Left lung (tissue), 10 donors: ENCODE measurements around the gene CZIB. TPM values are rescaled to one million over a fixed set of nuclear protein-coding genes. Genes with fewer than 3 reads are reported as not detected.
A peak's percentile ranks its signal among the peaks of the same experiment; 100 is the strongest.

ENCODE experiments used
- ATAC-seq: fragments of 200-7000 bp; cut with Tn5 transposase; one replicate; pipeline ENCODE4 v1.9.1; 2020; ENCODE audit warnings: moderate library complexity
- DNase-seq, 4 donors: peaks; one replicate each; pipeline ENCODE4 v3.0.0-alpha.2; 2013 to 2020
- H3K27ac ChIP-seq, 2 donors: fragments of 200-600 bp; sonication (generic) in 1 of 2; one replicate each; pipeline versions ENCODE4 v1.5.0 to v1.8.0; 2020 to 2021
- H3K27me3 ChIP-seq, 2 donors: fragments of 200-600 bp; sonication (generic) in 1 of 2; one replicate each; pipeline versions ENCODE4 v1.5.0 to v1.8.0; 2020 to 2021
- H3K36me3 ChIP-seq, 2 donors: fragments of 200-600 bp; sonication (generic) in 1 of 2; one replicate each; pipeline versions ENCODE4 v1.5.0 to v1.8.0; 2020 to 2021
- H3K4me1 ChIP-seq, 2 donors: fragments of 200-600 bp; one replicate each; pipeline ENCODE4 v1.8.0; 2021
- H3K4me3 ChIP-seq, 2 donors: fragments of 200-600 bp; sonication (generic) in 1 of 2; one replicate each; pipeline versions ENCODE4 v1.5.0 to v1.8.0; 2020 to 2021; ENCODE audit warnings: mild to moderate bottlenecking in 1 of 2
- H3K9me3 ChIP-seq, 2 donors: fragments of 200-600 bp; sonication (generic) in 1 of 2; one replicate each; pipeline versions ENCODE4 v1.5.0 to v1.8.0; 2020 to 2021
- intact Hi-C, 2 donors: fragments of 100-400 bp; cut with DNase I; formaldehyde crosslinking; loops; one replicate each; pipeline versions ENCODE4 v1.11.2 to v1.14.2; 2022
- polyA plus RNA-seq, 6 donors: library from polyadenylated mRNA; unstranded; fragments of 120-200 nt; gene quantifications; one replicate each; pipeline ENCODE4 v1.2.1, GENCODE V29; 2013; ENCODE audit not compliant: insufficient read length in 6 of 6
- total RNA-seq, 2 donors: library from RNA; stranded (reverse); fragmentation: NEBNext Ultra II Directional; extraction: Animal tissue kit (Norgen Biotek cat#: 25700); gene quantifications; one replicate each; pipeline ENCODE4 v1.2.1, GENCODE V29; 2021
- TF ChIP-seq, protein P1 (sequence below), 2 donors: fragments of 200-600 bp; sonication (generic) in 1 of 2; IDR thresholded peaks; one replicate each; pipeline versions ENCODE4 v1.5.0 to v1.8.0; 2021; ENCODE audit warnings: antibody characterized with exemption in 2 of 2
- donor health status: DM: no; HTN: yes; CAD: no.
- donor health status: DM: no; HTN: no; CAD: no.

Gene CZIB
- total and polyA plus RNA-seq, 8 donors = 50.5 to 103 (median 93.2) TPM

DNA sequence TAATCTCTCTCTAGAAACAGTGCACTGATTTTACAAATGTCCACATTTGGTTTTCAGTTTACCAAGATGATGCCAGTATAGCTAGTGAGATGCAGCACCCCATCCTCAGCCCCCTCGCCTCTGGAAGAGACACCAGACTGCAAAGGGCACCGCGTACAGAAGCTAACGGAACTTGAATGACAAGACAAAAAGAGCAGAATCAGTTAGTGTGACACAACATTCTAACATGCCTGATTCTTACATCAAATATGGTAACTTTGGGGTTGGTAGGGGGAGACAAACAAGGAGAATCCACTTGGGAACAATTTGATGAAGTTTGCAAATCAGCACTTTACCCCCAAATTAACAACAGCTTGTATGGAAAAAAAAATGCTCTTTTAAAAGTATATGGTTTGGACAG, 21.9 kb upstream of the CZIB start:
- Histone ChIP-seq H3K27me3 (no peaks in the 10 kb centered on the region), H3K27ac (no peak overlapping the region), H3K9me3 (no peaks in the 10 kb centered on the region), H3K4me1 (peaks cover 5 to 9% of the 10 kb centered on the region in 2 donors), H3K4me3 (no peak overlapping the region), H3K36me3 (peaks cover 0 to 12% of the 10 kb centered on the region in 2 donors)
- no peak for ATAC-seq
- intact Hi-C loops = no loop called here
- DNase-seq = no peak
- TF ChIP-seq, protein P1, sequence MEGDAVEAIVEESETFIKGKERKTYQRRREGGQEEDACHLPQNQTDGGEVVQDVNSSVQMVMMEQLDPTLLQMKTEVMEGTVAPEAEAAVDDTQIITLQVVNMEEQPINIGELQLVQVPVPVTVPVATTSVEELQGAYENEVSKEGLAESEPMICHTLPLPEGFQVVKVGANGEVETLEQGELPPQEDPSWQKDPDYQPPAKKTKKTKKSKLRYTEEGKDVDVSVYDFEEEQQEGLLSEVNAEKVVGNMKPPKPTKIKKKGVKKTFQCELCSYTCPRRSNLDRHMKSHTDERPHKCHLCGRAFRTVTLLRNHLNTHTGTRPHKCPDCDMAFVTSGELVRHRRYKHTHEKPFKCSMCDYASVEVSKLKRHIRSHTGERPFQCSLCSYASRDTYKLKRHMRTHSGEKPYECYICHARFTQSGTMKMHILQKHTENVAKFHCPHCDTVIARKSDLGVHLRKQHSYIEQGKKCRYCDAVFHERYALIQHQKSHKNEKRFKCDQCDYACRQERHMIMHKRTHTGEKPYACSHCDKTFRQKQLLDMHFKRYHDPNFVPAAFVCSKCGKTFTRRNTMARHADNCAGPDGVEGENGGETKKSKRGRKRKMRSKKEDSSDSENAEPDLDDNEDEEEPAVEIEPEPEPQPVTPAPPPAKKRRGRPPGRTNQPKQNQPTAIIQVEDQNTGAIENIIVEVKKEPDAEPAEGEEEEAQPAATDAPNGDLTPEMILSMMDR (IDR thresholded peaks at IDR 0.05) = no peak

DNA sequence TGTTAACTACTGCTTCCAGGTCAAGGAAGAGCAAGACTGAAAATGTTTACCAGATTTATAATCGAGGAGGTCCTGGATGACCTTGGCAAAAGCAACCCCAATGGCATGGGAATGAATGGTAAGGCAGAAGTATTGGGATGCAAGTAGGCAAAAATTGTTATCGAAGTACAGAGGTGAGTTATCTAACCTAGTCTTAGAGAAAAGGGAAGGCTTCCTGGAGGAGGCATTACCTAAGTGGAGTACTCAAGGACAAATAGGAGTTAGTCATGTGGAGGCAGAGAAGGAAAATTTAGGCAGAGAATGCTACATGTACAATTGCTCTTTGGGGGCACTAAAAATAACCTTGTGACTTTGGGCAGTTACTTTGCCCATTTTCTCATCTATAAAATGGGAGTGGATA, 21.4 kb upstream of the CZIB start:
- H3K36me3 ChIP-seq = peaks cover 0 to 11% of the 10 kb centered on the region in 2 donors
- H3K9me3 ChIP-seq = no peaks in the 10 kb centered on the region
- H3K4me1 ChIP-seq = peaks cover 10 to 15% of the 10 kb centered on the region in 2 donors
- ATAC-seq (no peak), DNase-seq (no peak)
- intact Hi-C loops = no loop called here
- TF ChIP-seq, protein P1 (IDR thresholded peaks at IDR 0.05) = no peak
- H3K27ac ChIP-seq = no peak overlapping the region
- no peaks in the 10 kb centered on the region for H3K27me3 ChIP-seq
- H3K4me3 ChIP-seq = no peak overlapping the region

DNA sequence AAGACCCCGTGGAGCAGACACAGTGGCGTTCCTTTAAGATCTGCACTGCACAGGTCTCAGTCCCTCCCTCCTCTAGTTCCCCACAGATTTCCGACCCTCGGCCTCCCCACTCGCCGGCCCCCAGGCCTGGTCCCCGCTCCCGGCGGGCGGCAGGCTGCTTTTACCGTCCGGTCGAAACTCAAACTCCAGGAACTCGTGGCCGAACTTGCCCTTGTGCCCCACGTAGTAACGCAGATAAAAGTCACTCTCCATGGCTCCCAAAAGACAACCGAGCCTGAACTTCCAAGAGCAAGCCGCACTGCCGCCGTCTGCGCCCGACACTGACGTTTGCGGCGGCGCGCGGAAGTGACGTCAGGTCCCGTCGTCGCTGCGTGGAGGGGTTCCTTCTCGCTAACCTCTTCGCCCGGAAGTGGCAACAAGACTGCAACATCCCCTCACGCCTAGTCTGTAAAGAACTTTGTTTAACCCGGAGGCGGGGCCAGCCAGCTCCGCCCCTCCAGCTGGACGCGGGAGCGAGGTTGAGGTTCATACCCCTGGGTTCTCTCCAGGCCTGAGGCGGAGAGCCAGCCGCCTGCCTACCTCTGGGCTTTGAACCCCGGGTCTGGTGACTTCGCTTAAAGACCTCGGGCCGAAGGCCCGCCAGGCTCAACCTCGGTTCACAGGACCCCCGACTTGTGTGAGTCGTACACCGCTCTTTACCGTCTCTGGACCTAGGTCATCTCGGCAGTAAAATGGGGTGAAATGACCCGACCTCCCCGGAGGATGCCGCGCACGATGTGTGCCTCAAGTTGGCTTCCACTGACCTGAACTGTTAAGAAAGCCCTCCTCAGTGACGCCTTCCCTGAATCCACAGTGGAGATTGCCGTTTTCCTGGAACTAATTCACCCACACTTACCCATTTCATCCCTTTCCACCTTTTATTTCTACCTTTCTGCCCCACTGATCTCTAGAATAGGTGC, 18.0 kb upstream of the CZIB start, which contains the start of gene MAGOH:
Gene MAGOH, minus strand, starts transcription at position 322 of the 959 bp plus-strand sequence. Its CDS starts 70 bp downstream, at position 252.
- DNase-seq (peak; percentile 91 to 98 (median 96)), ATAC-seq (peak; percentile 99)
- Histone ChIP-seq H3K36me3 (peaks cover 4 to 29% of the 10 kb centered on the region in 2 donors), H3K27ac (peak within 1 kb of the TSS; percentile 36 to 80), H3K4me3 (peak within 1 kb of the TSS; percentile 82 to 96), H3K4me1 (peaks cover 10 to 31% of the 10 kb centered on the region in 2 donors), H3K9me3 (no peaks in the 10 kb centered on the region), H3K27me3 (no peaks in the 10 kb centered on the region)
- TF ChIP-seq, protein P1 (IDR thresholded peaks at IDR 0.05) = no peak
- intact Hi-C loops = no loop called here

DNA sequence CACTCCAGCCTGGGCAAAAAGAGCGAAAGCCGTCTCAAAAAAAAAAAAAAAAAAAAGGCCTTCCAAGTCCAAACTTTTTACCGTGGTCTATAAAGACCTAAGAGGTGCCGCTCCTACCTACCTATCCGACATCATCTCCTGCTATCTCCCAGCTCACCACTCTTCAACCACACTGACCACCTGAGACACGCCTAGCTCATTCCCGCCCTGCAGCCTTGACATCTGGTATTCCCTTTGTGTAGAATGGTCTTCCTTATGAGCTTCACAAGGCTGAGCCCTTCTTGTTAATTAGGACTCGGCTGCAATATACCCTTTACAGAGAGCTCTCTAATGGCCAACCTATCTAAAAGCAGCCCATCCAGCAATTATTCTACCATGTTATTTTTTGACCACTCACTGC, 17.2 kb upstream of the CZIB start:
- TF ChIP-seq, protein P1 (IDR thresholded peaks at IDR 0.05) = no peak
- H3K4me3 ChIP-seq = peak overlapping the region; percentile 82 to 96
- intact Hi-C loops = no loop called here
- peak overlapping the region in 1 of 2 donors; percentile 80 for H3K27ac ChIP-seq
- peaks cover 4 to 38% of the 10 kb centered on the region in 2 donors for H3K36me3 ChIP-seq
- peaks cover 10 to 31% of the 10 kb centered on the region in 2 donors for H3K4me1 ChIP-seq
- no peak for ATAC-seq
- no peaks in the 10 kb centered on the region for H3K27me3 ChIP-seq
- no peaks in the 10 kb centered on the region for H3K9me3 ChIP-seq
- no peak for DNase-seq

DNA sequence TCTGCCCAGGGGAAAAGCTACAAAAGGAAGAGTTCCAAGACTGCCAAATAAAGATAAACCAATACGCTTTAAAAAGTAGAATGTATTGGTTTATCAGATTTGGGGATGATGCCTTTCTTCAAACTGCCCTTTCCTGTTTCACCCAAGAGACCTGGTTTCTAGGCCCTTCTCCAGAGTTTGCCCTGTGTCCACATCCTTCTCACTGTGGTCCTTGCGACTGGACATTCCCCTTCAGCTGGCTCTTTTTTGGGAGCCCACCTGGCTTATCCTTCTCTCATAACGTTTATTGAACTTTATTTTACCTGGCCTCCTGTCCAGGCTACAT, 490 bp upstream of the CZIB start:
- DNase-seq (no peak), ATAC-seq (no peak)
- intact Hi-C loops = no loop called here
- peak overlapping the region; percentile 80 to 86 for H3K4me3 ChIP-seq
- peaks cover 4 to 25% of the 10 kb centered on the region in 2 donors for H3K4me1 ChIP-seq
- H3K27ac ChIP-seq = peak overlapping the region; percentile 93 to 96
- H3K27me3 ChIP-seq = no peaks in the 10 kb centered on the region
- H3K36me3 ChIP-seq = peaks cover 0 to 24% of the 10 kb centered on the region in 2 donors
- TF ChIP-seq, protein P1 (IDR thresholded peaks at IDR 0.05) = no peak
- H3K9me3 ChIP-seq = no peaks in the 10 kb centered on the region
